Neural progenitor cell (in vitro differentiated cells): Measurements from ENCODE around the gene ATP5F1E. TPM values are rescaled to one million over a fixed set of nuclear protein-coding genes. Genes with fewer than 3 reads are reported as not detected.

Experiments used
- DNase-seq: peaks from one replicate; pipeline ENCODE4 v3.0.0-alpha.2; 2016; ENCODE audit warnings: low spot score
- H2AFZ ChIP-seq: fragments of 200-600 bp; sonication (generic); replicated peaks from 2 replicates; pipeline ENCODE4 v1.6.1; 2016; ENCODE audit warnings: antibody characterized with exemption
- H3F3A ChIP-seq: fragments of 200-600 bp; sonication (generic); 2 replicates; pipeline ENCODE4 v1.6.1; 2016; ENCODE audit warnings: antibody characterized with exemption, low read depth
- H3K27ac ChIP-seq: fragments of 200-600 bp; sonication (generic); 2 replicates; pipeline ENCODE4 v1.5.1; 2016; ENCODE audit warnings: mild to moderate bottlenecking
- H3K27me3 ChIP-seq: fragments of 200-600 bp; sonication (generic); 2 replicates; pipeline ENCODE4 v1.6.1; 2016; ENCODE audit warnings: mild to moderate bottlenecking, moderate library complexity
- H3K36me3 ChIP-seq: fragments of 200-600 bp; sonication (generic); 2 replicates; pipeline ENCODE4 v1.5.1; 2016
- H3K4me1 ChIP-seq: fragments of 200-600 bp; sonication (generic); 2 replicates; pipeline ENCODE4 v1.6.1; 2016; ENCODE audit warnings: mixed run types
- H3K4me2 ChIP-seq: fragments of 200-600 bp; sonication (generic); 2 replicates; pipeline ENCODE4 v1.6.1; 2016
- H3K4me3 ChIP-seq: fragments of 200-600 bp; sonication (generic); 2 replicates; pipeline ENCODE4 v1.5.1; 2016
- H3K79me2 ChIP-seq: fragments of 200-600 bp; sonication (generic); 2 replicates; pipeline ENCODE4 v1.6.1; 2016; ENCODE audit warnings: low read depth
- H3K9ac ChIP-seq: fragments of 200-600 bp; sonication (generic); 2 replicates; pipeline ENCODE4 v1.6.1; 2016
- H3K9me3 ChIP-seq: fragments of 200-600 bp; sonication (generic); 2 replicates; pipeline ENCODE4 v1.5.1; 2016; ENCODE audit warnings: low read depth
- H4K20me1 ChIP-seq: fragments of 200-600 bp; sonication (generic); 2 replicates; pipeline ENCODE4 v1.6.1; 2016; ENCODE audit warnings: low read depth
- H3K27ac Mint-ChIP-seq: 3 replicates; pipeline ENCODE4 v1.8.0; 2021; ENCODE audit warnings: mixed read lengths
- H3K27me3 Mint-ChIP-seq: 2 replicates; pipeline ENCODE4 v1.8.0; 2022; ENCODE audit warnings: low read depth, mild to moderate bottlenecking, inconsistent platforms, moderate library complexity, mixed read lengths; ENCODE audit not compliant: insufficient read depth
- H3K36me3 Mint-ChIP-seq: 3 replicates; pipeline ENCODE4 v1.8.0; 2021; ENCODE audit warnings: mixed read lengths
- H3K4me1 Mint-ChIP-seq: 3 replicates; pipeline ENCODE4 v1.8.0; 2021; ENCODE audit warnings: mixed read lengths
- H3K4me3 Mint-ChIP-seq: 3 replicates; pipeline ENCODE4 v1.8.0; 2021; ENCODE audit warnings: mild to moderate bottlenecking, moderate library complexity, mixed read lengths
- H3K9me3 Mint-ChIP-seq: 3 replicates; pipeline ENCODE4 v1.8.0; 2020; ENCODE audit warnings: mixed read lengths
- CTCF ChIP-seq: fragments of 200-600 bp; sonication (generic); IDR thresholded peaks from 2 replicates; pipeline ENCODE4 v1.5.1; 2017; ENCODE audit warnings: antibody characterized with exemption, mild to moderate bottlenecking
- EZH2 ChIP-seq: fragments of 200-600 bp; sonication (generic); IDR thresholded peaks from 2 replicates; pipeline ENCODE4 v1.6.1; 2017; ENCODE audit warnings: antibody characterized with exemption, mild to moderate bottlenecking, moderate library complexity
- EZH2phosphoT487 ChIP-seq: fragments of 200-600 bp; sonication (generic); IDR thresholded peaks from 2 replicates; pipeline ENCODE4 v1.6.1; 2017; ENCODE audit warnings: antibody characterized with exemption
- total RNA-seq: library from RNA; depleted of rRNA; stranded (reverse); fragments of >200 nt; gene quantifications from 2 replicates; pipeline ENCODE4 v1.2.3, GENCODE V29; 2015; ENCODE audit warnings: low replicate concordance

ATP5F1E gene
- total RNA-seq, 1 donor from 2014 or later = 29.7 TPM

GRCh38 chr20:58989196-58989595 is 42.9 kb downstream of the ATP5F1E start:
- H3K27ac Mint-ChIP-seq = no peak overlapping the region
- Histone ChIP-seq H3K27me3 (no peaks in the 10 kb centered on the region), H3K27ac (no peak overlapping the region), H3K4me3 (no peak overlapping the region), H3K79me2 (peaks cover 17% of the 10 kb centered on the region), H3K4me2 (no peak overlapping the region), H3F3A (no peaks in the 10 kb centered on the region), H4K20me1 (peaks cover 20% of the 10 kb centered on the region), H3K9me3 (no peaks in the 10 kb centered on the region), H3K4me1 (no peaks in the 10 kb centered on the region), H3K9ac (no peak overlapping the region), H3K36me3 (peaks cover 9% of the 10 kb centered on the region), H2AFZ (no peak overlapping the region)
- no peaks in the 10 kb centered on the region for H3K9me3 Mint-ChIP-seq
- peaks cover 2% of the 10 kb centered on the region for H3K27me3 Mint-ChIP-seq
- peaks cover under 1% of the 10 kb centered on the region for H3K4me1 Mint-ChIP-seq
- TF ChIP-seq EZH2 (no peak), EZH2phosphoT487 (no peak), CTCF (no peak)
- H3K36me3 Mint-ChIP-seq = peaks cover 33% of the 10 kb centered on the region
- DNase-seq = no peak
- no peak overlapping the region for H3K4me3 Mint-ChIP-seq

- Histone ChIP-seq H3K36me3 (peaks cover 9% of the 10 kb centered on the region), H3K27ac (no peak overlapping the region), H2AFZ (no peak overlapping the region), H3K79me2 (peaks cover 23% of the 10 kb centered on the region), H3F3A (no peaks in the 10 kb centered on the region), H3K9ac (no peak overlapping the region), H4K20me1 (peaks cover 26% of the 10 kb centered on the region), H3K4me3 (no peak overlapping the region), H3K27me3 (no peaks in the 10 kb centered on the region), H3K4me2 (no peak overlapping the region), H3K9me3 (no peaks in the 10 kb centered on the region), H3K4me1 (no peaks in the 10 kb centered on the region)
- Mint-ChIP-seq H3K4me3 (no peak overlapping the region), H3K4me1 (peaks cover 7% of the 10 kb centered on the region), H3K36me3 (peaks cover 28% of the 10 kb centered on the region), H3K27ac (no peak overlapping the region), H3K9me3 (no peaks in the 10 kb centered on the region), H3K27me3 (peaks cover 2% of the 10 kb centered on the region)
- TF ChIP-seq CTCF (no peak), EZH2phosphoT487 (no peak), EZH2 (no peak)
- DNase-seq = no peak
Measured at GRCh38 chr20:58988565-58988882, 43.6 kb downstream of the ATP5F1E start.

GRCh38 chr20:58987790-58988564 is 44.2 kb downstream of the ATP5F1E start:
- Mint-ChIP-seq H3K36me3 (peaks cover 28% of the 10 kb centered on the region), H3K27ac (no peak overlapping the region), H3K9me3 (no peaks in the 10 kb centered on the region), H3K4me1 (peaks cover 7% of the 10 kb centered on the region), H3K27me3 (peaks cover 2% of the 10 kb centered on the region), H3K4me3 (no peak overlapping the region)
- TF ChIP-seq EZH2phosphoT487 (no peak), CTCF (no peak), EZH2 (no peak)
- Histone ChIP-seq H3K4me3 (no peak overlapping the region), H3K9me3 (no peaks in the 10 kb centered on the region), H4K20me1 (peaks cover 28% of the 10 kb centered on the region), H3K79me2 (peaks cover 29% of the 10 kb centered on the region), H3K4me2 (no peak overlapping the region), H3K36me3 (peaks cover 9% of the 10 kb centered on the region), H2AFZ (no peak overlapping the region), H3K9ac (no peak overlapping the region), H3F3A (no peaks in the 10 kb centered on the region), H3K27me3 (no peaks in the 10 kb centered on the region), H3K27ac (no peak overlapping the region), H3K4me1 (no peaks in the 10 kb centered on the region)
- DNase-seq = no peak
